NCI-H345 treated with DMSO at 0.1 percent for 48 hours (cell line): ENCODE data around the gene SIRT3.

Source experiments
- DNase-seq: peaks from one replicate; lab custom pipeline; 2025; ENCODE audit not compliant: unreplicated experiment; lab: John Stamatoyannopoulos, UW

The SIRT3 gene

DNA sequence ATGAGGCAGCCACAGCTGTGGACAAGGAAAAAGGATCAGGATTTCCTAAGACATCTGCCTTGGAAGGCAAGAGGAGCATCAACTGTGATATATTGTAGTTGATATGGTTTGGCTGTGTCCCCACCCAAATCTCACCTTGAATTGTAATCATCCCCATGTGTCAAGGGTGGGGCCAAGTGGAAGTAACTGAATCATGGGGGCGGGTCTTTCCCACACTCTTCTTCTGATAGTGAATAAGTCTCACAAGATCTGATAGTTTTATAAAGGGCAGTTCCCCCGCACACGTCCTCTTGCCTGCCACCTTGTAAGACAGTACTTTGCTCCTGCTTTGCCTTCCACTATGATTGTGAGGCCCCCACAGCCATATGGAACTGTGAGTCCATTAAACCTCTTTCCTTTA, 18.4 kb downstream of the SIRT3 start:
- no peak for DNase-seq

DNA sequence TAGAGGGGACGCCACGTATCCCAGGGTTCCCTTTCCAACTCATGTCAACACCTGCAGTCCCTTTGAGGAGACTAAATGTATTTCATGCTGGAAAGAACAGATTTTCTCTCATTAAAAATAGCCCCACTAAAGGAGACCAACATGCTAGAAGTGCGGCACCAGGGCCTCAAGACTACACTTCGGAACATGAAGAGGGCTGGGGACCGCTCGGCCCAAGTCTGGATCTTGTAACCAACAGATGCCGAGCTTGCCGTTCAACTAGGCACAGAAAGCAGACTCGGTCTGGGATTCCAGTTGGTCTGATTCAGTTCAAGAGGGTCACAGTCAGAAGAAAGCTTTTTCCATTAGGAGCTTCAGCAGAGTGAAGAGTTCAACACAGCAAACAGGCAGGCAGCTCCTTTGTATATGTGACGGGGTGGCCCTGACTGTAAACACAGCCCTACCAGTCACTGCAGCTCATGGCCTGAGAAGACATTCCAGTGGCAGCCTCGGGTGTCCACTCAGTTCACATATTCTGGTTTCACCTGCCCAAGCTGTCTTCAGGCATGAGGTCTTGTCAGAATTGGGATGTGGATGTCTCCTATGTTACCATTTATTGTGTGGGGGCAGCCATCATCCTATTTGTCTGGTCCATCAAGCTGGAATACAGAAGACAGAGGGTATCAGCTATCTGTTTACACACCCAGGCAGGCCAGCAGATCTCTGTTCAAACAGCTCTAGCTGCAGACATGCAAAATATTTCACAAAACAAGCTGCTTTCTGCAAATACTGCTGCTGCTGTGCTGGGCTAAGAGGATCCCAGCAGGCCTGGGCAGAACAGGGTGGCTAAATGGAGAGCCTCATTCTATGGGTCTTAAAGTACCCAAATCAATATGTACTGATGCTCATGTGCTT, 19.8 kb downstream of the SIRT3 start:
- DNase-seq: no peak

DNA sequence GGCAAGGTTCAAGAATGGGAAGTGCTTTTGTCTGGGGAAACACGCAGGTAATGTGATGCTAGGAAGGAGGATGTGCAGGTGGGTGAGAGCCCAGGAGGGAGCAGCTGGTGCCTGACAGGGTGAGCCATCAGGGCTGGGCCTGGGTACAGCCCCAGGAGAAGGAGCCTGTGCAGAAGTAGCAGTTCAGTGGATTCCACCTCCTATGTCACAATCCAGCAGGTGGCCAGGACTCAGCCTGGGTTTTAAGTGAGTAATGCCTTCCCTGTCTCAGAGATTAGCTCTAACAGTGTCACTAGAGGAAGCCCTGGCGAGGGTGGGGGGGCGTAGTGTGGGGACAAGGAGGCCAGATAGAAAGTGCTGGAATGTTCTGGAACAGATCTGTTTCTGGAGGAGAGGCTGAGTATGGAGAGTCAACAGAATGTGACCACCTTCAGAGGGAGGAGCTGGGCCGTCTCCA, 20.5 kb downstream of the SIRT3 start:
- DNase-seq: no peak

DNA sequence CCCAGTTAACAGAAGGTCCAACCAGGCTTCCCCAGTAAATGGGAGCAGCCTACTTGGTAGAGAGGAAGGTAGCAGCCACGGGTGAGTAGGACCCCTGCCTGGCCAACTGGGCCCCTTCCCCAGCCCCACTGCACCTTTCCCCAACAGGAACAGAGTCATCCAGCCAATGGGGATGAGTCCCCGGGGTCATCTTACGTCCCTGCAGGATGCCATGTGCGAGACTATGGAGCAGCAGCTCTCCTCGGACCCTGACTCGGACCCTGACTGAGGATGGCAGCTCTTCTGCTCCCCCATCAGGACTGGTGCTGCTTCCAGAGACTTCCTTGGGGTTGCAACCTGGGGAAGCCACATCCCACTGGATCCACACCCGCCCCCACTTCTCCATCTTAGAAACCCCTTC, 22.1 kb downstream of the SIRT3 start:
- DNase-seq: no peak

DNA sequence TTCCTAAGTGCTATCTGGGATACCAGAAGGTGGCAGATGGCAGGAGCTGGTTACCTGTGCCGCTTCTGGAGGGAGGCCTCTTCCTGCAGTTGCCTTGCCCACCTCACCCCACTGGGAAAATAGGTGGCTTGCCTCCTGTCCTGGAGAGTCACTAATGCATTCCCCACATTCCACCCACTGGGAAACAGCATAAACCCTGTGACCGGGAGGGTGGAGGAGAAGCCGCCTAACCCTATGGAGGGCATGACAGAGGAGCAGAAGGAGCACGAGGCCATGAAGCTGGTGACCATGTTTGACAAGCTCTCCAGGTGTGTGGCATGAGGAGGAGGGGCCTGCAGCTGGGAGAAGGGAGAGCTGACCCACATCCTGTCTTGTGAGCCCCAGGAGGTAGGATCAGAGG, 23.0 kb downstream of the SIRT3 start:
- DNase-seq: no peak

DNA sequence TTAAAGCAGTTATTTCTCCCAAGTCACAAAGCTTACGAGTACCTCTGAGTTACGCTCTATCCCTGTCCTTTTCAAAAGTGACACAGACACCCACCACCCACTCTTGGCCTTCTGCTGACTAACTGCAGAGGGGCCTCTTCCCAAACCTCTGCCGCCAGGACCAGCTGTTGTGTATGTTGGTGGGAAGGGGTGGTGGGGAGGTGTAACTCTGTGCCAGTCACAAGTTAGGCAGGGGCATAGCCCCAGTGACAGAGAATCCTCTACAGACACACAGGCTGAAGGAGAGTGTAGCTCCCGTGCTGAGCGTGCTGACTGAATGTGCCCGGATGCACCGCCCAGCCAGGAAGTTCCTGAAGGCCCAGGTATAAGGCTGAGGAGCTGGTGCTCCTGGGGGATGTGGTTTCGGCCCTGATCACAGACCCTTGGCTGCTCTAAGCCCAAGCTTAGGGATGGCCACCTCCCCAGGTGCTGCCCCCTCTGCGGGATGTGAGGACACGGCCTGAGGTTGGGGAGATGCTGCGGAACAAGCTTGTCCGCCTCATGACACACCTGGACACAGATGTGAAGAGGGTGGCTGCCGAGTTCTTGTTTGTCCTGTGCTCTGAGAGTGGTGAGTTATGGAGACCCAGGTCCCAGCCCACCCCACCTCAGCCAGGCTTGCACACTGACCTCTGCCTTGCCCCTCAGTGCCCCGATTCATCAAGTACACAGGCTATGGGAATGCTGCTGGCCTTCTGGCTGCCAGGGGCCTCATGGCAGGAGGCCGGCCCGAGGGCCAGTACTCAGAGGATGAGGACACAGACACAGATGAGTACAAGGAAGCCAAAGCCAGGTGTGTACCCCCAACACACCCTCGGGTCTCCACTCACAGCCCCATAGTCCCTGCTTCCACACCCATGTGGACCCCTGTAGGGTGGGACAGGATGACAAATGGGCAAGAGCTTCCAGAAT, 23.7 kb downstream of the SIRT3 start:
- no peak for DNase-seq

DNA sequence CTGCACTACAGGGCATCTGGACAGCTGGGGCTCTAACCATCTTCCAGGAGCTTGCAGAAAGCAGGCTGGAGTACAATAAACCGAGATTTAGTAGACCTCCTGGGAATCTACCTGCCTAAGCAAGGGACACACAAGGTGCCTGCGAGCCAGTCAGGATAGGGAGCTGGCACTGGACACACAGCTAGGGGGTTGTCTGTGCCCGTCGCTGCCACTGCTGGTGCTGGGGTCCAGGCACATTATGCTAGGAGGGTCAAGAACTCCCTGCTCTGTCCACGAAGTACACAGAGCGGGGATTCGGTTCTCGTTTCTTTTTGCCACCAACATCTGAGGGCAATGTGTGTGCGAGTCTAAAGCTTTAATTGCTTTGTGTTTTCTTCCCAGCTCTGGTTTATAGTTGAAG, 24.4 kb downstream of the SIRT3 start:
- DNase-seq: no peak

DNA sequence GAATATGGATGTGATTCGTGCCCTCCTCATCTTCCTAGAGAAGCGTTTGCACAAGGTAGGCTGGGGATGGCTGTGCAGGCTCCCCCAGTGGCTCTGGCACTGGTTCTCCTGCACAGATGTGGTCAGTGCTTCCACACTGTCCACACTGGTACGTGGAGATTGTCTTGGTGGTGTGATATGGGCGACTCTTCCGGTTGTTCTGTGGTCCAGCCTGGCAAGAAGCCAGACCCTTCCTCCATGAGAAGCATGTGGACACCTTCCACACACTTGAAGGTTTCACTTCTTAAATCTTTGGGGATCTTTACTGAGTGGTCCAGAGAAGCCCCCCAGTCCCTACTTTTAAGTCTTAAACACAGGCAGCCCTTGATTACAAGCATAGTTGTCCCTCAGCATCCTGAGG, 24.8 kb downstream of the SIRT3 start:
- DNase-seq: no peak

DNA sequence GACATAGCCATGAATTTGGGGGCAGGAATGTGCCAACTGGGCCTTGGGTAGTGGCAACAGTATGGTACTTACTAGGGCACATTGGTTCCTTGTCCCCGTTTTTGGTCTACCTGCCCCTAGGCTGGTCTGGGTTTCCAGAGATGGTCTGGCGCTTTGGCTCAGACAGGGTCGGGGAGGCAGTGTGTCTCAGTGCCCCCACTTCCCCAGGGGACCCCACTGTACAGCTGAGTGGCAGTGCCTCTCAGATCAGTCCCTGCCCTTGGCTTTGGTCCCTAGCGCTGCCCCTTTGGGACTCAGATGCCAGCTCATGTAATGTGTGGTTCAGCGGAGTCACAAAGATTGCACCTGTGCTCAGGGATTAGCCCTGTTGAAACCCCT, 25.4 kb downstream of the SIRT3 start:
- no peak for DNase-seq

DNA sequence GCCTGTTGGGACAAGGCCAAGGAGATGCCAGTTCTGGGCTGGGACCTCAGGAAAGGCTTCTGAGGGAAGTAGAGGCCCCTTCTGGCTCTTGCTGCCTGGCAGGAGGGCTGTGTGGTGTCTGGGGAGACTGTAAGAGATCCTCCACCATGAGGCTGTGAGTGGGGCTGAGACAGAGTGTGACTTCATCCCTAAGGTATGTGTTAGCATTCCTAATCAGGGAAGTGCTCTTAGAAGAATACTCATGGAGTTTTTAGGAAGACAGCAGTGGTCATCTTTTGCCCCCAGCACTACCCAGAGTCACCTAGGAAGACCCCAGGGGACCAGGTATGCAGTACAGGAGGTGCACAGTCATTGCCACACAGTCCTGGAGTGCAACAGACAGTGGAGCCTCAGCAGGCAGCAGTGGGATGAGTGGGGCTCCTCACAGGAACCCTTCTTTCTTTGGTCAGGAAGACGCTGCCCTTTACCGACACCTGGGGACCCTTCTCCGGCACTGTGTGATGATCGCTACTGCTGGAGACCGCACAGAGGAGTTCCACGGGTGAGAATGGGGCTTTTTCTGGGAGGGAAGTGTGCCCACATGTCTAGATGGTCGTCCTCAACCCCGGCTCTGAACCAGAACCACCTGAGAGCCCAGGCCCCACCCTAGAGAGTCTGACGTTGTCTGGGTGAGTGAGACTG, 25.9 kb downstream of the SIRT3 start:
- no peak for DNase-seq

DNA sequence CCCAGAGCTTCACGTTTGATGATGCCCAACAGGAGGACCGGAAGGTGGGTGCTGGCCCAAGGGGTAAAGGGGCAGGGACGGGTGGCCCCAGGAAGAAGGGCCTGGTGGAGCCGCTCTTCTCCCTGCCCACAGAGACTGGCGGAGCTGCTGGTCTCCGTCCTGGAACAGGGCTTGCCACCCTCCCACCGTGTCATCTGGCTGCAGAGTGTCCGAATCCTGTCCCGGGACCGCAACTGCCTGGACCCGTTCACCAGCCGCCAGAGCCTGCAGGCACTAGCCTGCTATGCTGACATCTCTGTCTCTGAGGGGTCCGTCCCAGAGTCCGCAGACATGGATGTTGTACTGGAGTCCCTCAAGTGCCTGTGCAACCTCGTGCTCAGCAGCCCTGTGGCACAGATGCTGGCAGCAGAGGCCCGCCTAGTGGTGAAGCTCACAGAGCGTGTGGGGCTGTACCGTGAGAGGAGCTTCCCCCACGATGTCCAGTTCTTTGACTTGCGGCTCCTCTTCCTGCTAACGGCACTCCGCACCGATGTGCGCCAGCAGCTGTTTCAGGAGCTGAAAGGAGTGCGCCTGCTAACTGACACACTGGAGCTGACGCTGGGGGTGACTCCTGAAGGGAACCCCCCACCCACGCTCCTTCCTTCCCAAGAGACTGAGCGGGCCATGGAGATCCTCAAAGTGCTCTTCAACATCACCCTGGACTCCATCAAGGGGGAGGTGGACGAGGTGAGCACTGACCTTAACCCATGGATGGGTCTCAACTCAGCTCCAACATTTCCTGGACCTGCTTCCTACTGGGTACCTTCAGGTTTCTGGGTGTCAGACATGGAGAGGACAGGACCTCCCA, 26.6 kb downstream of the SIRT3 start:
- DNase-seq: no peak

DNA sequence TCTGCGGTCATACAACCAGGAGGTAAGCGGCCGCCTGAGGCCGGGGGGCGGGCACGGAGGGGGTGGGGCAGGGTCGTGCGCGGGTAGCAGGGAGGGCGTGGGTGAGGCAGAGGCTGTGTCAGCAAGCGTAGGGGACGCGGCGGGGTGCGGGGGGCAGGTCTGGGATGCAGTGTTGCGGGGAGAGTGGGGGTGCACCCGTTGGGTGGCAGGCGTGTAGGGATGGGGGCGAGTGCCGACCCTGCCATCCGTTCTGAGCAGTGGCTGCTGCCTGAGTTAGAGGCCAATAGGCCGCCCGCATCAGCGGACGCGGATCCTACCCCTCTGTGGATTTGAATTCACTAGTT, 27.3 kb downstream of the SIRT3 start:
- DNase-seq: no peak

DNA sequence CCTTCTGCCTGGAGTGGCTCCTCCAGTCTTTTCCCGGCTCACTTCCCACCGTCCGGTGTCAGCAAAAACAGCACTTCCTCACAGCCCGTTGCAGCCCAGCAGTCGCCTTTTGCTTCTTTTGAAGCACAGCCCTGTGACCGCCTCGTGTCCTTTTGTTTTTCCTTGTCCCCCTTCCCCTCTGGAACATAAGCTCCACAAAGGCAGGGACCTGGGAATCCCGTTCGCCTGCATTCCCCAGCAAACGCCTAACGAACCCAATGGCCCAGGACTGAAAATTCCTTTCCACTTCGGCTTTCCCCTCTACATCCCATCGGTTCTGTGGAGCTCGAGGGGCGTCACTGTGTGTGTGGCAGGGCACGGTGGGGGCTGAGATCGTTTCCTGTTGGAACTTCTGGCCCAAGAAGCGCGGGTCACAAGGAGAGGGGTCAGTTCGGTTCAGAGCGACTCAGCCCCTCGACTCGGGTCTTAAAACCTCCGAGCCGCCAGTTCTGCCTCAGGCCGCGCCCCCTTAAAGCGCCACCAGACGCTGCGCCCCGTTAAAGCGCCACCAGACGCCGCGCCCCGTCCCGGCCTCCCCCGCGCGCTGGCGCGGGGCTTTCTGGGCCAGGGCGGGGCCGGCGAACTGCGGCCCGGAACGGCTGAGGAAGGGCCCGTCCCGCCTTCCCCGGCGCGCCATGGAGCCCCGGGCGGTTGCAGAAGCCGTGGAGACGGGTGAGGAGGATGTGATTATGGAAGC, 27.8 kb downstream of the SIRT3 start:
- peak; percentile 63 for DNase-seq

DNA sequence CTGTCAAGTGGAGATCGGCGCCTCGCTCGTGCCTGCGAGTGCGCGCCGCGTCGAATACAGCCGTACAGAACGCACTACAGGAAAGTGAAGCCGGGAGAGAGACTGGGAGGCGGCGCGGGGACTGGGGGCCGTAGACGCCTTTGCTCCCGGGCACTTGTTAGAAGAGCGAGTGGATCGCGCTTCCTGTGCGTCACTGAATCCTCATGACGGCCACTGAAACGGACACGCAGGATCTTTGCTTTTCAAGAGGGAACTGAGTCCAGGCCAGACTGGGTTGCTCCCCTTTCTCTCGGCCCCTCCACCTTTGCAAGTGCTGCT, 28.3 kb downstream of the SIRT3 start:
- DNase-seq: no peak

DNA sequence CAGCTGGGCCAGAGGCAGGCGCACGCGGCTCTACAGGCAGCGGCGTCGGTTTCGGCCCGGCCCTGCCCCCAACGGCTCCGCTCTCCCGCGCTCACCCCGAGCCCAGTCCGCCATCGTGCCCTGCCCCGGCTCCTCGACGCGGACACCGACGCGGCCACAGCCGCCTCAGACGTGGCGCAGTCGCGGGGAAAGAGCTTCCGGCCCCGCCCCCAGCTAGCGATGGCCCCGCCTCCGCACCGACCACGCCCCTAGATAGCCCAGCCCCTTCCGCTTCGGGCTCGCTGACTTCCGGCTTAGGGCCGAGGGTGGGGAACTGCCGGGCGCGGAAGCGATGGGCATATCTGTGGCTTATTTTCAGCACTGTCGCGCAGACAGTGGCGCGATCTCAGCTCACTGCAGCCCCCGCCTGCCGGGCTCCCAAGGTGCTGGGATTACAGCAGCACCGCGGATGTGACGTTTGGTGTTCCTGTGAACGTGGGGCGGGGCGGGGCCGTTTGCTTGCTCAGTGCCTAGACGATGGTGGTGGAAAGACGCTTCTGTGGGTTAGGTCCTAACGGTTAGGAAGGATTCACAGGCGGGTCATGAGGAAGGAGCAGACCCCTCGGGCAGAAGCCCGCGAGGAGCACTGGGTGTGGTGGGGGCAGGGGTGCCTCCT, 28.8 kb downstream of the SIRT3 start, which contains the start of the genes BET1L and RIC8A:
TSS of gene BET1L (minus strand) at position 192 of the 655 bp plus-strand sequence. CDS start at position 114, 78 bp downstream.
TSS of gene RIC8A (plus strand) at position 501 of the 655 bp plus-strand sequence. CDS start 1,147 bp downstream, outside the sequence.
- peak; percentile 77 for DNase-seq

DNA sequence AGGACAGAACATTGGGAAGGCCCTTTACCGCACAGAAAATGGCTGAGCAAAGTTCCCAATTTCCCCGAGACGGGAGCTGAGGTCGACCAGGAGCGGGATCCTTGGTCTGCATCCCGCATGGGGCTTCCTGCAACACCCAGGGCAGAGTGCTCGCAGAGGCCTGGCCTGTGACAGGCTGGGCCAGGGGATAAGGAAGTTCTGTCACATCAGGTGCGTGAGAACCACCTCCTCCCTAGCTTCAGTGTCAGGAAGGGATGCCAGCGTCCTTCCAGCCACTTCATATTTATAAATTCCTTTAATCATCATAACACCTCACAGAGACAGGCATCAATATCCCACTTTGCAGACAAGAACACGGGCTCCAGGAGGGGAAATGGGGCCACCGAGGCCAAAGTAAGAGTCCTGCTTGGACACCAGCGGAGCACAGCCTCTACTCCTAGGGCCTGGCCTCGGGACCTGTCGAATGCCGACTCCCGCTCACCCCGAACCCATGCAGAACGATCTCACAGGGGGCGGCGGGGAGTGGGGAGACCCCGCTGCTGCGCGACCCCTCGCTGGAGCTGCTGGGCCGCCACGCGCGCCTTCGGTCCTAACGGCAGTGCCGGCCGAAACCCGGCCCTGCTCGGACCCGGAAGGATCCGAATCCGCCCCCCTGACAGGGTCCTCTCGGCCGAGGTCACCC, 29.5 kb downstream of the SIRT3 start:
- DNase-seq: no peak

DNA sequence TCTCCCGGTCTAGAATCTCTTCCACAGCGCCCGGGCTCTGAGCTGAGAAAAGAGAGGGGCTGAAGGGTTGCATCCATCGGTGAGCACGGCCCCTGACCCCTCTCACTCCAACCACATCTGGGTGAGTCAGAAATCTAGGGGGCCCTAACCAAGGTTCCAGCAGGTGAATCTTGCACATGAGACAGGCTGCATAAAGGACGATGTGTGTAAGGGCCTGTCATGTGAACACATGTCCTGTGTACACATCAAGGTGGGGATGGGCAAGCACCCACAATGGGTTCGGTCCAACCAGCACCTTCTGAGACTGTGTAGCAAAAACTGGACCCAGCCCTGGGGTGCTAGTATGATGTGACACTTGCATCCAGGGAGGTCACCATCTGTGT, 30.1 kb downstream of the SIRT3 start:
- no peak for DNase-seq

DNA sequence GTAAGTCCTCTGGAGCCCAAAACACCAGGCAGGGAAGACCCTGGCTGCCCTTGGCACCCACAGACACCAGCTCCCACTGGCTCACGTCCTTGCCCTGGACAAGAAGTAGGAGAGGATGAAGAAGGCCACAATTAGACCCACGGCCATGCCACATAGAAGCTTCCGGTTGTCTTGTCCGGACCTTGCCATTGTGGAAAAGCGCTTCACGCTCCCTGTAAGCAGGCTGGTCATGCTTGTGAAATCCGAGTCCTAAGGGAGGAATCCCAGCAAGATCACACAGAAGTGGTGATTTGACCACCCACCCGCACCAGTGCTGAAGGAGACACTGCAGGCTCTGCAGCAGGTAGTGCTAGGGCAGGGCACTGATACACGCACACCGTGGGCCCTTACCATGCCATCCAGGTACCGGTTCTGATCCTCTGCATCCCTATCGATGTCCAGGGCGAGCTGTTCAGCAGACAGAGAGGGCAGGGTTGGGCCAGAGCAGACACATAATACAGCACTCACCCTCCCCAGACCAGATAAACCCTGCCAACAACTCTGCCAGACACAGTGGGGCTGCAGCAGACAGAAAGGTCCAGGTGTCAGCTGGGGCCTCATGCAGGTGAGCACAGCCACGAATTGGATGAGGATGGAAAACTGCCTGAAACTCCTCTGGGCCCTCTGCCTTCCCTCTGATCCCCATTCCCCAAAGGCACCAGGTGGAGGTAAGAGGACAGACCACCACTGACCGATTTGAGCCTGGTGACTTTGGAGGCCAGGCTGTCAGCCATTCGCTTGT, 30.7 kb downstream of the SIRT3 start:
- DNase-seq: no peak
